Measurements from ENCODE around the gene CDRT4.

- TF ChIP-seq CTCF (IDR thresholded peaks at IDR 0.05) (no peak), POLR2A (IDR thresholded peaks at IDR 0.05) (no peak), POLR2AphosphoS5 (IDR thresholded peaks at IDR 0.05) (no peak)
Observed at GRCh38 chr17:15444805-15445204, 22.6 kb downstream of the CDRT4 start.
